Aorta (tissue), 5 donors: ENCODE results near the gene KDM3B. TPM values are rescaled to one million over a fixed set of nuclear protein-coding genes. Genes with fewer than 3 reads are reported as not detected.
A peak's percentile ranks its signal among the peaks of the same experiment; 100 is the strongest.
"Not testable (repeated sequence)": the region's sequence is repeated elsewhere in the genome, so short reads cannot be mapped to it uniquely, and the experiment has no call there.

ENCODE experiments used
- ATAC-seq: fragments of 200-7000 bp; cut with Tn5 transposase; one replicate; pipeline ENCODE4 v1.9.1; 2022; ENCODE audit warnings: moderate library complexity; ENCODE audit not compliant: low FRiP score
- DNase-seq, 2 donors: peaks; one replicate each; pipeline ENCODE4 v3.0.0-alpha.2; 2020
- H3K27ac ChIP-seq, 2 donors: one replicate each; pipeline ENCODE4 v1.5.1; 2013; ENCODE audit warnings: low read length in 2 of 2, mild to moderate bottlenecking in 2 of 2, moderate library complexity in 2 of 2, control low read depth in 1 of 2, inconsistent platforms in 1 of 2, low read depth in 1 of 2
- H3K27me3 ChIP-seq, 2 donors: one replicate each; pipeline ENCODE4 v1.6.1; 2013; ENCODE audit warnings: control low read depth in 1 of 2, low read length in 1 of 2, mild to moderate bottlenecking in 1 of 2, moderate library complexity in 1 of 2; ENCODE audit not compliant: insufficient read depth in 2 of 2, control insufficient read depth in 1 of 2
- H3K36me3 ChIP-seq, 2 donors: one replicate each; pipeline ENCODE4 v1.6.1; 2013; ENCODE audit warnings: control low read depth in 1 of 2, low read length in 1 of 2, mild to moderate bottlenecking in 1 of 2; ENCODE audit not compliant: insufficient read depth in 2 of 2, control insufficient read depth in 1 of 2
- H3K4me1 ChIP-seq, 2 donors: one replicate each; pipeline ENCODE4 v1.6.1; 2013; ENCODE audit warnings: low read length in 2 of 2, control low read depth in 1 of 2, mild to moderate bottlenecking in 1 of 2, moderate library complexity in 1 of 2; ENCODE audit not compliant: insufficient read depth in 2 of 2, control insufficient read depth in 1 of 2
- H3K4me3 ChIP-seq, 2 donors: one replicate each; pipeline ENCODE4 v1.5.1; 2013; ENCODE audit warnings: low read length in 2 of 2, control low read depth in 1 of 2, mild to moderate bottlenecking in 1 of 2
- H3K9me3 ChIP-seq: one replicate; pipeline ENCODE4 v1.6.1; 2013; ENCODE audit warnings: mild to moderate bottlenecking, low read length; ENCODE audit not compliant: control insufficient read depth
- WGBS, 2 donors: extraction: QIAGEN DNeasy Blood & Tissue Kit; methylation state at CpG; one replicate each; pipeline ENCODE4 v1.1.7; 2013; 5-methylcytosine and 5-hydroxymethylcytosine counted together
- intact Hi-C, 2 donors: fragments of 100-400 bp; cut with DNase I; formaldehyde crosslinking; loops; one replicate each; pipeline versions ENCODE4 v1.14.2 to v1.15.0; 2022
- polyA plus RNA-seq, 2 donors: library from polyadenylated mRNA; stranded (reverse); fragments of 200-250 nt; gene quantifications; one replicate each; pipeline ENCODE4 v1.2.3, GENCODE V29; 2013
- total RNA-seq, 2 donors: library from RNA; stranded (reverse); fragmentation: NEBNext Ultra II Directional; extraction: Animal tissue kit (Norgen Biotek cat#: 25700); gene quantifications; one replicate each; pipeline ENCODE4 v1.2.1, GENCODE V29; 2021
- donor health status: healthy with polysubstance abuse.
- donor health status: Bipolar disorder and iron deficiency.
- donor health status: DM: no; HTN: no; CAD: no.
- donor health status: DM: no; HTN: no; CAD: no.
- donor health status: DM: yes; HTN: yes; CAD: no.

KDM3B gene
- total and polyA plus RNA-seq, 4 donors: 17.4 to 66.0 (median 41.6) TPM

GRCh38 chr5:138468966-138469539 is 116.6 kb downstream of the KDM3B start:
- 87 to 89% methylated on average over 8 of the region's 8 CpGs for WGBS, 2 donors
- intact Hi-C loops: loop anchor here in 1 of 2 donors (10.0 kb wide), 1 partner anchor 286 kb away; the partner anchor contains the start of gene CTNNA1
- no peak for DNase-seq

GRCh38 chr5:138469540-138470321 is 117.2 kb downstream of the KDM3B start:
- intact Hi-C loops: loop anchor here in 1 of 2 donors (10.0 kb wide), 1 partner anchor 285 kb away; the partner anchor contains the start of gene CTNNA1
- Histone ChIP-seq H3K27ac (no peak overlapping the region), H3K4me3 (no peak overlapping the region), H3K4me1 (no peaks in the 10 kb centered on the region), H3K9me3 (no peaks in the 10 kb centered on the region), H3K36me3 (no peaks in the 10 kb centered on the region), H3K27me3 (peaks cover 0 to 2% of the 10 kb centered on the region in 2 donors)
- DNase-seq (peak in 1 of 2 donors; percentile 91), ATAC-seq (no peak)
- 25 to 29% methylated on average over 8 of the region's 8 CpGs for WGBS, 2 donors

More at GRCh38 chr5:138468966-138469539, 116.6 kb downstream of the KDM3B start:
- no peaks in the 10 kb centered on the region for H3K9me3 ChIP-seq
- peaks cover 0 to 2% of the 10 kb centered on the region in 2 donors for H3K27me3 ChIP-seq
- no peak overlapping the region for H3K27ac ChIP-seq
- H3K4me3 ChIP-seq: no peak overlapping the region
- H3K4me1 ChIP-seq: no peaks in the 10 kb centered on the region
- ATAC-seq: no peak
- H3K36me3 ChIP-seq: no peaks in the 10 kb centered on the region

GRCh38 chr5:138470322-138471051 is 118.0 kb downstream of the KDM3B start:
- no peaks in the 10 kb centered on the region for H3K27me3 ChIP-seq
- intact Hi-C loops: no loop called here
- no peaks in the 10 kb centered on the region for H3K9me3 ChIP-seq
- 65 to 72% methylated on average over 3 of the region's 3 CpGs for WGBS, 2 donors
- H3K36me3 ChIP-seq: no peaks in the 10 kb centered on the region
- H3K27ac ChIP-seq: no peak overlapping the region
- H3K4me3 ChIP-seq: no peak overlapping the region
- no peak for DNase-seq
- ATAC-seq: no peak
- no peaks in the 10 kb centered on the region for H3K4me1 ChIP-seq

GRCh38 chr5:138471052-138471361 is 118.5 kb downstream of the KDM3B start:
- no peaks in the 10 kb centered on the region for H3K27me3 ChIP-seq
- H3K9me3 ChIP-seq: no peaks in the 10 kb centered on the region
- H3K36me3 ChIP-seq: no peaks in the 10 kb centered on the region
- H3K27ac ChIP-seq: no peak overlapping the region
- ATAC-seq (no peak), DNase-seq (no peak)
- no peak overlapping the region for H3K4me3 ChIP-seq
- no peaks in the 10 kb centered on the region for H3K4me1 ChIP-seq
- intact Hi-C loops: no loop called here
- WGBS, 2 donors: 92 to 95% methylated on average over 2 of the region's 2 CpGs

GRCh38 chr5:138472353-138472752 is 119.9 kb downstream of the KDM3B start:
- H3K27me3 ChIP-seq: no peaks in the 10 kb centered on the region
- H3K36me3 ChIP-seq: no peaks in the 10 kb centered on the region
- no peak for DNase-seq
- H3K27ac ChIP-seq: no peak overlapping the region
- no peak for ATAC-seq
- H3K4me1 ChIP-seq: no peaks in the 10 kb centered on the region
- intact Hi-C loops: no loop called here
- 60 to 68% methylated on average over 6 of the region's 6 CpGs for WGBS, 2 donors
- no peak overlapping the region for H3K4me3 ChIP-seq
- no peaks in the 10 kb centered on the region for H3K9me3 ChIP-seq

GRCh38 chr5:138473151-138473550 is 120.7 kb downstream of the KDM3B start:
- intact Hi-C loops, H3K27ac ChIP-seq, ATAC-seq, H3K4me1 ChIP-seq, H3K4me3 ChIP-seq, DNase-seq, H3K27me3 ChIP-seq, H3K36me3 ChIP-seq, H3K9me3 ChIP-seq: not testable (repeated sequence)
- 95% methylated on average over 5 of the region's 5 CpGs for WGBS, 2 donors

GRCh38 chr5:138476918-138477317 is 124.4 kb downstream of the KDM3B start:
- H3K9me3 ChIP-seq: no peaks in the 10 kb centered on the region
- 92% methylated on average over 7 of the region's 7 CpGs for WGBS, 2 donors
- intact Hi-C loops: no loop called here
- no peak overlapping the region for H3K4me3 ChIP-seq
- H3K27me3 ChIP-seq: no peaks in the 10 kb centered on the region
- H3K27ac ChIP-seq: no peak overlapping the region
- ATAC-seq (no peak), DNase-seq (peak in 1 of 2 donors; percentile 8)
- H3K4me1 ChIP-seq: no peaks in the 10 kb centered on the region
- no peaks in the 10 kb centered on the region for H3K36me3 ChIP-seq

GRCh38 chr5:138482638-138483037 is 130.2 kb downstream of the KDM3B start:
- intact Hi-C loops: no loop called here
- Histone ChIP-seq H3K36me3 (no peaks in the 10 kb centered on the region), H3K27me3 (no peaks in the 10 kb centered on the region), H3K4me1 (no peaks in the 10 kb centered on the region), H3K9me3 (no peaks in the 10 kb centered on the region), H3K4me3 (no peak overlapping the region), H3K27ac (no peak overlapping the region)
- ATAC-seq (no peak), DNase-seq (no peak)
- WGBS, 2 donors: 73 to 86% methylated on average over 4 of the region's 4 CpGs
